Measurements from ENCODE around the gene PTPRA. TPM values are rescaled to one million over a fixed set of nuclear protein-coding genes. Genes with fewer than 3 reads are reported as not detected.

The PTPRA gene
- total and polyA plus RNA-seq, 2 of the 4 experiments (the other 2 are of a cell fraction) = 35.0 to 50.0 TPM

GRCh38 chr20:2909953-2910352 is 36.7 kb downstream of the PTPRA start:
- intact Hi-C loops (cut with micrococcal nuclease) = no loop called here
- no peaks in the 10 kb centered on the region; the same call in 1 of the 2 replicates for H3K36me3 ChIP-seq (ENCODE audit: control insufficient read depth, insufficient read depth, low read length)
- H3K4me1 ChIP-seq (ENCODE audit: control insufficient read depth, insufficient read depth, low read length) = no peaks in the 10 kb centered on the region
- no peak overlapping the region for H3K14ac ChIP-seq (replicated peaks; ENCODE audit: low read depth, low read length)
- H3K56ac ChIP-seq (ENCODE audit: extremely low read depth, insufficient read depth, low read length) = no peak overlapping the region
- peaks cover 9 to 36% of the 10 kb centered on the region in 2 experiments for H3K79me1 ChIP-seq (ENCODE audit: low read depth in 1 of 2, low read length in 2 of 2)
- no peak overlapping the region for H3K23ac ChIP-seq (ENCODE audit: low read depth, low read length)
- no peak overlapping the region for H2BK15ac ChIP-seq (ENCODE audit: low read depth, low read length)
- H2BK5ac ChIP-seq (ENCODE audit: low read depth, low read length, poor library complexity, severe bottlenecking) = no peak overlapping the region
- H2BK120ac ChIP-seq (ENCODE audit: low read depth, low read length) = no peak overlapping the region
- CTCF ChIA-PET = no interaction called here
- no peak overlapping the region for H4K8ac ChIP-seq (ENCODE audit: low read depth in 2 of 2, low read length in 2 of 2)
- H2AK9ac ChIP-seq (replicated peaks; ENCODE audit: low read depth, low read length, poor library complexity) = no peak overlapping the region
- ATAC-seq (ENCODE audit: low read depth) (no peak), DNase-seq (no peak)
- H3K9me1 ChIP-seq (ENCODE audit: insufficient read depth, low read length) = no peaks in the 10 kb centered on the region
- no peak overlapping the region for H3K4ac ChIP-seq (ENCODE audit: low read depth, low read length)
- H3K9me3 ChIP-seq (ENCODE audit: control insufficient read depth, insufficient read depth, low read length) = no peaks in the 10 kb centered on the region
- H2BK20ac ChIP-seq (ENCODE audit: low read depth, low read length) = no peak overlapping the region
- POLR2A ChIA-PET (ENCODE audit: unreplicated experiment) = no interaction called here
- no peak overlapping the region for H2AK5ac ChIP-seq (ENCODE audit: low read depth, low read length)
- in situ Hi-C loops (cut with MboI; ENCODE audit: low sequenced_read_pairs) = no loop called here
- H4K20me1 ChIP-seq (ENCODE audit: insufficient read depth, low read length) = 0 out of 2 replicates have a peak, but pooled peaks cover 1% of the 10 kb centered on the region
- H3K27me3 ChIP-seq (ENCODE audit: control insufficient read depth, insufficient read depth, low read length) = no peaks in the 10 kb centered on the region
- H3K9ac ChIP-seq (ENCODE audit: low read depth, low read length) = no peak overlapping the region
- no TSS peak for BruUV-seq (replicated peaks)
- WGBS, 2 experiments (ENCODE audit: extremely low coverage in 2 of 2, insufficient read length in 1 of 2) = no CpG with 5 or more reads among the region's 2 CpGs
- no peak overlapping the region for H3K27ac ChIP-seq (ENCODE audit: insufficient read depth, low read length)
- H3K18ac ChIP-seq (ENCODE audit: low read depth, low read length) = no peak overlapping the region
- dilution Hi-C loops (cut with HindIII; ENCODE audit: low sequenced_read_pairs, unreplicated experiment) = no loop called here
- no peak overlapping the region for H3K4me2 ChIP-seq (ENCODE audit: low read depth, low read length)
- H3K4me3 ChIP-seq (ENCODE audit: insufficient read depth, low read depth, low read length) = no peak overlapping the region
- TF ChIP-seq, protein P1, sequence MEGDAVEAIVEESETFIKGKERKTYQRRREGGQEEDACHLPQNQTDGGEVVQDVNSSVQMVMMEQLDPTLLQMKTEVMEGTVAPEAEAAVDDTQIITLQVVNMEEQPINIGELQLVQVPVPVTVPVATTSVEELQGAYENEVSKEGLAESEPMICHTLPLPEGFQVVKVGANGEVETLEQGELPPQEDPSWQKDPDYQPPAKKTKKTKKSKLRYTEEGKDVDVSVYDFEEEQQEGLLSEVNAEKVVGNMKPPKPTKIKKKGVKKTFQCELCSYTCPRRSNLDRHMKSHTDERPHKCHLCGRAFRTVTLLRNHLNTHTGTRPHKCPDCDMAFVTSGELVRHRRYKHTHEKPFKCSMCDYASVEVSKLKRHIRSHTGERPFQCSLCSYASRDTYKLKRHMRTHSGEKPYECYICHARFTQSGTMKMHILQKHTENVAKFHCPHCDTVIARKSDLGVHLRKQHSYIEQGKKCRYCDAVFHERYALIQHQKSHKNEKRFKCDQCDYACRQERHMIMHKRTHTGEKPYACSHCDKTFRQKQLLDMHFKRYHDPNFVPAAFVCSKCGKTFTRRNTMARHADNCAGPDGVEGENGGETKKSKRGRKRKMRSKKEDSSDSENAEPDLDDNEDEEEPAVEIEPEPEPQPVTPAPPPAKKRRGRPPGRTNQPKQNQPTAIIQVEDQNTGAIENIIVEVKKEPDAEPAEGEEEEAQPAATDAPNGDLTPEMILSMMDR (conservative IDR thresholded peaks at IDR 0.05; ENCODE audit: low read depth, low read length) = no peak
- TF ChIP-seq POLR2A (IDR thresholded peaks at IDR 0.05; ENCODE audit: low read depth, low read length) (no peak), BHLHE40 (IDR thresholded peaks at IDR 0.05; ENCODE audit: low read depth, low read length) (no peak), NFE2L2 (IDR thresholded peaks at IDR 0.05; ENCODE audit: low read depth, low read length) (no peak), SMC3 (IDR thresholded peaks at IDR 0.05; ENCODE audit: low read depth, low read length) (no peak), RCOR1 (IDR thresholded peaks at IDR 0.05; ENCODE audit: insufficient replicate concordance, low read length) (no peak), MAZ (IDR thresholded peaks at IDR 0.05; ENCODE audit: borderline replicate concordance, low read depth, low read length) (no peak), RAD21 (IDR thresholded peaks at IDR 0.05; ENCODE audit: low read length) (no peak), MXI1 (IDR thresholded peaks at IDR 0.05; ENCODE audit: borderline replicate concordance, low read depth, low read length) (no peak), MAFK (IDR thresholded peaks at IDR 0.05; ENCODE audit: low read depth, low read length) (no peak), CEBPB (IDR thresholded peaks at IDR 0.05; ENCODE audit: low read depth, low read length) (no peak), CHD1 (IDR thresholded peaks at IDR 0.05; ENCODE audit: low read depth, low read length) (no peak), USF2 (IDR thresholded peaks at IDR 0.05; ENCODE audit: low read depth, low read length) (no peak)
- TF ChIP-seq, protein P2, sequence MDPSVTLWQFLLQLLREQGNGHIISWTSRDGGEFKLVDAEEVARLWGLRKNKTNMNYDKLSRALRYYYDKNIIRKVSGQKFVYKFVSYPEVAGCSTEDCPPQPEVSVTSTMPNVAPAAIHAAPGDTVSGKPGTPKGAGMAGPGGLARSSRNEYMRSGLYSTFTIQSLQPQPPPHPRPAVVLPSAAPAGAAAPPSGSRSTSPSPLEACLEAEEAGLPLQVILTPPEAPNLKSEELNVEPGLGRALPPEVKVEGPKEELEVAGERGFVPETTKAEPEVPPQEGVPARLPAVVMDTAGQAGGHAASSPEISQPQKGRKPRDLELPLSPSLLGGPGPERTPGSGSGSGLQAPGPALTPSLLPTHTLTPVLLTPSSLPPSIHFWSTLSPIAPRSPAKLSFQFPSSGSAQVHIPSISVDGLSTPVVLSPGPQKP (IDR thresholded peaks at IDR 0.05; ENCODE audit: borderline replicate concordance, low read depth, low read length) = no peak
- H4K5ac ChIP-seq (ENCODE audit: low read depth, low read length) = no peak overlapping the region
- H4K91ac ChIP-seq (ENCODE audit: insufficient read depth, low read depth, low read length) = no peak overlapping the region
- H2AFZ ChIP-seq (replicated peaks; ENCODE audit: low read length, poor library complexity) = no peak overlapping the region

All from IMR-90 (cell line).